Stimulated activated CD8-positive, alpha-beta memory T cell treated with anti-CD3 and anti-CD28 coated beads, Interleukin-2, amount 100 ng/mL, for 48 hours (primary cell): ENCODE results near the gene GTPBP10.

Experiments used
- DNase-seq, 2 donors: peaks; one replicate each; pipeline ENCODE4 v3.0.0-alpha.2; 2020; ENCODE audit warnings: low read depth in 2 of 2

GTPBP10 gene

GRCh38 chr7:90432752-90433151 is 86.2 kb downstream of the GTPBP10 start:
- no peak for DNase-seq

- no peak for DNase-seq
These were observed 86.7 kb downstream of the GTPBP10 start for GRCh38 chr7:90433221-90433620.
